ENCODE results near the gene SSU72. TPM values are rescaled to one million over a fixed set of nuclear protein-coding genes. Genes with fewer than 3 reads are reported as not detected.
"Not testable (repeated sequence)": the region's sequence is repeated elsewhere in the genome, so short reads cannot be mapped to it uniquely, and the experiment has no call there.

The SSU72 gene
- total RNA-seq, 2 donors from 2014 or later, result 80.4 to 90.2 TPM

DNA sequence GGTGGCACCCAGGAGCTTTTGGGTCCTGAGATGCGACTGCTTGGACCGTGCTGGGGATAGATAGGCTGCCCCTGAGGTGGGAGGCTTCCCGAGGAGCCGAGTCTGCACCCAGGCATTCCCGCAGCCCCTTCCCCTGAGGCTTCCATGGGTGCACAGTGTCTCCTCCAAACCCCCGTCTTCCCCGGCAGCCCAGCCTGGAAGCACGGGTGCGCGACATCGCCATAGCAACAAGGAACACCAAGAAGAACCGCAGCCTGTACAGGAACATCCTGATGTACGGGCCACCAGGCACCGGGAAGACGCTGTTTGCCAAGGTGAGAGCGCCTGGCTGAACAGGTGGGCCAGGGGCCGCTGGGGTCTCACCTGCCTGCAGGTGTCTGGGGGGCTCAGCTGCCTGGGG is 51.0 kb downstream of the SSU72 start:
- not testable (repeated sequence) for DNase-seq (ENCODE audit: low spot score); H3K27me3 ChIP-seq (replicated peaks; ENCODE audit: insufficient read depth); ATAC-seq (ENCODE audit: insufficient number of reproducible peaks, low FRiP score, low read depth); H3K4me3 ChIP-seq; H3K27ac ChIP-seq; H3K9me3 ChIP-seq; H3K36me3 ChIP-seq; H3K4me1 ChIP-seq (ENCODE audit: control insufficient read depth in 1 of 2, low read depth in 2 of 2)

DNA sequence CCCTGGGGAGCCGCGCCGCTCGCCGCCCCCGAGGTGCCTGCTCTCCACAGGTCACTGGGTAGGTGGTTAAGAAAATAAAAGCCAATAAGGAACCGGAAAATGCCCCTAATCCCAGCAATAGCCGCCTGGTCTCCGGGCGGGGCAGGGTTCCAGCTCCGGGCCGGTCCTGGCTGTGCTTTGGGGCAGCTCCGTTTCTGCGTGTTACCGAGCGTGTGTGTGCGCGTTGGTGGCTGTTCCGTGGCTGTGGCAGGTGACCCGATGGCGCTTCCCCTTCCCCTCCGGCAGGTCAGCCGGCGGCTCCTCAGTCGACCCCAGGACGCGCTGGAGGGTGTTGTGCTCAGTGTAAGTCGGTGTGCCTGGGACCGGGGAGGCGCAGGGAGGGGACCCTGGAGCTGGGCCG is 51.4 kb downstream of the SSU72 start:
- not testable (repeated sequence) for H3K4me1 ChIP-seq (ENCODE audit: control insufficient read depth in 1 of 2, low read depth in 2 of 2); H3K4me3 ChIP-seq; H3K36me3 ChIP-seq; DNase-seq (ENCODE audit: low spot score); ATAC-seq (ENCODE audit: insufficient number of reproducible peaks, low FRiP score, low read depth); H3K27ac ChIP-seq; H3K9me3 ChIP-seq; H3K27me3 ChIP-seq (replicated peaks; ENCODE audit: insufficient read depth)

DNA sequence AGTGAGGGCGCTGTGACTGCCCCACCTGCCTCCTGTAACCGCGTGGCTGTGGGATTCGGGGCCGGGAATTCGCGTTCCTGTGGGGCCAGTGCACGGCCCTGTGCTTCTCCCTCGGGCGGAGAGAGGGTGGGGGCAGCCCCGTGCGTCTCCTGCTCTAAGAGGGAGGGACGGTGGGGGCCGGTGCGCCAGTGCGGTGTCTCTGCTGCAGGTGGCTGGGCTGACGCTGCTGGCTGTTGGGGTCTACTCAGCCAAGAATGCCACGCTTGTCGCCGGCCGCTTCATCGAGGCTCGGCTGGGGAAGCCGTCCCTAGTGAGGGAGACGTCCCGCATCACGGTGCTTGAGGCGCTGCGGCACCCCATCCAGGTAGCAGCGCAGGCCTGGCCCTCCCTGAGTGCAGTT is 52.1 kb downstream of the SSU72 start:
- H3K9me3 ChIP-seq; DNase-seq (ENCODE audit: low spot score); H3K4me3 ChIP-seq; H3K4me1 ChIP-seq (ENCODE audit: control insufficient read depth in 1 of 2, low read depth in 2 of 2); H3K36me3 ChIP-seq; H3K27ac ChIP-seq; ATAC-seq (ENCODE audit: insufficient number of reproducible peaks, low FRiP score, low read depth); H3K27me3 ChIP-seq (replicated peaks; ENCODE audit: insufficient read depth): not testable (repeated sequence)

GRCh38 chr1:1521331-1521730 is 53.3 kb downstream of the SSU72 start:
- peaks cover 5% of the 10 kb centered on the region for H3K36me3 ChIP-seq
- DNase-seq (ENCODE audit: low spot score) (no peak), ATAC-seq (ENCODE audit: insufficient number of reproducible peaks, low FRiP score, low read depth) (no peak)
- H3K9me3 ChIP-seq, result no peaks in the 10 kb centered on the region
- no peaks in the 10 kb centered on the region for H3K4me1 ChIP-seq (ENCODE audit: control insufficient read depth in 1 of 2, low read depth in 2 of 2)
- TF ChIP-seq CTCF (IDR thresholded peaks at IDR 0.05), result no peak
- no peaks in the 10 kb centered on the region for H3K27me3 ChIP-seq (replicated peaks; ENCODE audit: insufficient read depth)
- H3K27ac ChIP-seq, result no peak overlapping the region
- H3K4me3 ChIP-seq, result no peak overlapping the region

DNA sequence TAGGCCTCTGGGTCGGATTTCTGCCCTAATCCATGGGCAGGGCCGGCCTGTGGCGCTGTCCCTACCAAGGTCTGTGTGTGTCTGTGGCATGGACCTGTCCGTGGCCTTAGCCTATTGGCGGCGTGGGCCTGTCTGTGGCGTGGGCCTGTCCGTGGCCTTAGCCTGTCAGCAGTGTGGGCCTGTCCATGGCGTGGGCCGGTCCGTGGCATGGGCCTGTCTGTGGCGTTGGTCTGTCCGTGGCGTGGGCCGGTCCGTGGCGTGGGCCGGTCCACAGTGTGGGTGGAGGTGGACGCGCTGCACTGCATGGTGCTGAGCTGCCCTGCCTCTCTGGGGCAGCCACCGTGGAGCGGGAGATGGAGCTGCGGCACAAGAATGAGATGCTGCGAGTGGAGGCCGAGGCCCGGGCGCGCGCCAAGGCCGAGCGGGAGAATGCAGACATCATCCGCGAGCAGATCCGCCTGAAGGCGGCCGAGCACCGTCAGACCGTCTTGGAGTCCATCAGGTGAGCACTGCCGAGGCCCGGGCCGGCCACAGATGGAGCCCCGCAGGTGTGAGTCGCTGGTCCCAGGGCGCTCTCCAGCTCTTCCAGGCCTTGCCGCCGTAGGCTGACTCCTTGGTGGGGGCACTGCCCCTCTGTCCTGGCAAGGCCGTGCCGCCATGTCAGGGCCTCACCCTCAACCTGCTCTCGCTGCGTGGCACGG is 54.7 kb downstream of the SSU72 start:
- DNase-seq (ENCODE audit: low spot score); H3K4me1 ChIP-seq (ENCODE audit: control insufficient read depth in 1 of 2, low read depth in 2 of 2); H3K4me3 ChIP-seq; H3K27me3 ChIP-seq (replicated peaks; ENCODE audit: insufficient read depth); ATAC-seq (ENCODE audit: insufficient number of reproducible peaks, low FRiP score, low read depth); H3K27ac ChIP-seq; H3K9me3 ChIP-seq; H3K36me3 ChIP-seq: not testable (repeated sequence)

DNA sequence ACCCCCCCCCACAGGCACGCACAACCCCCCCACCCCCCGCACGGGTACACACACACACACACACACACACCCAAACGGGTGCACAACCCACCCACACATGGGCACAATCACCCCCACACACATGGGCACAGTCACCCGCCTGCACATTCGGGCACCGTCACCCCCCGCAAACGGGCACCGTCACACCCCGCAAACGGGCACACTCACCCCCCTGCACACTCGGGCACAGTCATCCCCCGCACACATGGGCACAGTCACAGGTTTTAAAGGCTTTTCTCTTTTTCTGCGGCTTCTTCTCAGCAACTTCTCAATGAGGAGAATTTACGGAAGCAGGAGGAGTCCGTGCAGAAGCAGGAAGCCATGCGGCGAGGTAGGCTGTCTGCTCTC is 56.0 kb downstream of the SSU72 start:
- H3K9me3 ChIP-seq; H3K27ac ChIP-seq; DNase-seq (ENCODE audit: low spot score); H3K4me3 ChIP-seq; ATAC-seq (ENCODE audit: insufficient number of reproducible peaks, low FRiP score, low read depth); H3K36me3 ChIP-seq; H3K27me3 ChIP-seq (replicated peaks; ENCODE audit: insufficient read depth); H3K4me1 ChIP-seq (ENCODE audit: control insufficient read depth in 1 of 2, low read depth in 2 of 2): not testable (repeated sequence)

DNA sequence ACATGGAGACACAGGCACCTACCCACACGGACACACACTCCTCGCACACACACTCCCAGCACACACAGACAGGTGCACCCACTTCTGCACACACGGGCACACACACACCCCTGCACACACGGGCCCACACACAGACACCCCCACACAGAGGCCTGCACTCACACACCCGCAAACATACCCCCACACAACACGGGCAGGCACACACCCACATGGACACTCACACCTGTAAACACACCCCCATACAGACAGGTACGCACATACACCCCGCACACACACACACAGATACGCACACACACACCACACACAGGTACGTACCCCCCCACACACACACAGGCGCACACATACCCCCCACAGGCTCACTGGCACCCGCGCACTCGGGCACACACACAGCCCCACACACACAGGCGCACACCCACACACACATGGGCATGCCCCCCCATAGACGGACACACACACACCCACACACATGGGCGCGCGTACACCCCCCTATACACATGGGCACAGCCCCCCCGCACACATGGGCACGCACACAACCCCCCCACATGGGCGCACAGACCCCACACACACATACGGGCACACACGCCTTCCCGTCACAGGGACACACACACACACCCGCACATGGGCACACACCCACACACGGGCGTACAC is 56.6 kb downstream of the SSU72 start:
- Histone ChIP-seq H3K4me3 (no peak overlapping the region), H3K36me3 (peaks cover 5% of the 10 kb centered on the region), H3K27ac (no peak overlapping the region), H3K27me3 (replicated peaks; ENCODE audit: insufficient read depth) (no peaks in the 10 kb centered on the region), H3K9me3 (no peaks in the 10 kb centered on the region), H3K4me1 (ENCODE audit: control insufficient read depth in 1 of 2, low read depth in 2 of 2) (no peaks in the 10 kb centered on the region)
- DNase-seq (ENCODE audit: low spot score) (no peak), ATAC-seq (ENCODE audit: insufficient number of reproducible peaks, low FRiP score, low read depth) (no peak)
- no peak for TF ChIP-seq CTCF (IDR thresholded peaks at IDR 0.05)

- H3K27ac ChIP-seq; H3K36me3 ChIP-seq; DNase-seq (ENCODE audit: low spot score); H3K4me1 ChIP-seq (ENCODE audit: control insufficient read depth in 1 of 2, low read depth in 2 of 2); ATAC-seq (ENCODE audit: insufficient number of reproducible peaks, low FRiP score, low read depth); H3K4me3 ChIP-seq; H3K27me3 ChIP-seq (replicated peaks; ENCODE audit: insufficient read depth); H3K9me3 ChIP-seq: not testable (repeated sequence)
Measured at GRCh38 chr1:1516923-1517322, 57.7 kb downstream of the SSU72 start.

GRCh38 chr1:1514376-1514775 is 60.3 kb downstream of the SSU72 start:
- H3K27ac ChIP-seq; H3K9me3 ChIP-seq; H3K36me3 ChIP-seq; DNase-seq (ENCODE audit: low spot score); H3K4me3 ChIP-seq; H3K27me3 ChIP-seq (replicated peaks; ENCODE audit: insufficient read depth); ATAC-seq (ENCODE audit: insufficient number of reproducible peaks, low FRiP score, low read depth): not testable (repeated sequence)
- H3K4me1 ChIP-seq (ENCODE audit: control insufficient read depth in 1 of 2, low read depth in 2 of 2), result peaks cover 2 to 10% of the 10 kb centered on the region in 2 donors

- not testable (repeated sequence) for DNase-seq (ENCODE audit: low spot score); H3K36me3 ChIP-seq; H3K9me3 ChIP-seq; H3K27me3 ChIP-seq (replicated peaks; ENCODE audit: insufficient read depth); ATAC-seq (ENCODE audit: insufficient number of reproducible peaks, low FRiP score, low read depth); H3K27ac ChIP-seq; H3K4me3 ChIP-seq
- H3K4me1 ChIP-seq (ENCODE audit: control insufficient read depth in 1 of 2, low read depth in 2 of 2), result peaks cover 2 to 10% of the 10 kb centered on the region in 2 donors
Measured at GRCh38 chr1:1513675-1514074, 61.0 kb downstream of the SSU72 start.

- H3K9me3 ChIP-seq; DNase-seq (ENCODE audit: low spot score); H3K27ac ChIP-seq; ATAC-seq (ENCODE audit: insufficient number of reproducible peaks, low FRiP score, low read depth); H3K36me3 ChIP-seq; H3K27me3 ChIP-seq (replicated peaks; ENCODE audit: insufficient read depth): not testable (repeated sequence)
- peak overlapping the region; percentile 76 for H3K4me3 ChIP-seq
- peaks cover 2 to 10% of the 10 kb centered on the region in 2 donors for H3K4me1 ChIP-seq (ENCODE audit: control insufficient read depth in 1 of 2, low read depth in 2 of 2)
Measured at GRCh38 chr1:1512425-1512824, 62.2 kb downstream of the SSU72 start.
